Measurements from ENCODE around the gene YPEL3. TPM values are rescaled to one million over a fixed set of nuclear protein-coding genes. Genes with fewer than 3 reads are reported as not detected.

YPEL3 gene
- total and polyA plus RNA-seq, 2 of the 8 experiments (the other 6 are each of a cell fraction or from before 2014, with no cell fraction given) = 40.3 to 53.3 TPM

GRCh38 chr16:30051518-30051917 lies 44.5 kb downstream of the YPEL3 start (continued):
- TF ChIP-seq CHD7 (IDR thresholded peaks at IDR 0.05; ENCODE audit: insufficient replicate concordance, low read length) = no peak
- TF ChIP-seq MAX (IDR thresholded peaks at IDR 0.05) = no peak
- TF ChIP-seq KDM5A (IDR thresholded peaks at IDR 0.05; ENCODE audit: low read length) = no peak
- no peak for TF ChIP-seq RNF2 (IDR thresholded peaks at IDR 0.05; ENCODE audit: borderline replicate concordance, low read depth, low read length, missing control alignments, poor library complexity, severe bottlenecking)
- no peak for TF ChIP-seq E2F6 (IDR thresholded peaks at IDR 0.05)
- no peak for TF ChIP-seq SIX5 (IDR thresholded peaks at IDR 0.05; ENCODE audit: low read depth, low read length)
- TF ChIP-seq SP4 (IDR thresholded peaks at IDR 0.05; ENCODE audit: low read length) = no peak
